ENCODE data around the gene TSTD2.

- TF ChIP-seq POLR2A (IDR thresholded peaks at IDR 0.05) (no peak), CTCF (IDR thresholded peaks at IDR 0.05) (peak; percentile 54 to 83 (median 68))
Measured at GRCh38 chr9:97598461-97599288, 34.5 kb downstream of the TSTD2 start.

All from esophagus squamous epithelium (tissue), 4 donors.